Loucy (cell line): Measurements from ENCODE around the gene PPFIA1.

ENCODE experiments used
- H2AFZ ChIP-seq: fragments of 200-600 bp; sonication (generic); 2 replicates; pipeline ENCODE4 v1.6.0; 2016; ENCODE audit warnings: antibody characterized with exemption, mild to moderate bottlenecking, low read length, moderate library complexity
- H3F3A ChIP-seq: fragments of 200-600 bp; 2 replicates; pipeline ENCODE4 v1.6.0; 2016; ENCODE audit warnings: antibody characterized with exemption, low read depth, mild to moderate bottlenecking
- H3K27me3 ChIP-seq: fragments of 200-600 bp; sonication (generic); 2 replicates; pipeline ENCODE4 v1.6.1; 2014; ENCODE audit warnings: low read length, mild to moderate bottlenecking; ENCODE audit not compliant: insufficient read depth, poor library complexity, severe bottlenecking
- H3K36me3 ChIP-seq: fragments of 200-600 bp; sonication (generic); 2 replicates; pipeline ENCODE4 v1.6.1; 2016; ENCODE audit warnings: low read length; ENCODE audit not compliant: insufficient read depth
- H3K4me1 ChIP-seq: fragments of 200-600 bp; sonication (generic); 2 replicates; pipeline ENCODE4 v1.5.1; 2014; ENCODE audit warnings: low read length, mild to moderate bottlenecking; ENCODE audit not compliant: insufficient read depth, poor library complexity, severe bottlenecking
- H3K4me2 ChIP-seq: fragments of 200-600 bp; sonication (generic); 2 replicates; pipeline ENCODE4 v1.6.0; 2014; ENCODE audit warnings: antibody characterized with exemption, low read length, low read depth, mild to moderate bottlenecking; ENCODE audit not compliant: poor library complexity, severe bottlenecking
- H3K4me3 ChIP-seq: fragments of 200-600 bp; sonication (generic); 2 replicates; pipeline ENCODE4 v1.5.1; 2014; ENCODE audit warnings: low read length, mild to moderate bottlenecking, mixed read lengths; ENCODE audit not compliant: poor library complexity, severe bottlenecking
- H3K79me2 ChIP-seq: fragments of 200-600 bp; sonication (generic); 2 replicates; pipeline ENCODE4 v1.6.1; 2014; ENCODE audit warnings: low read length; ENCODE audit not compliant: insufficient read depth
- H3K9ac ChIP-seq: fragments of 200-600 bp; sonication (generic); 2 replicates; pipeline ENCODE4 v1.6.0; 2014; ENCODE audit warnings: mild to moderate bottlenecking, low read depth, low read length, moderate library complexity; ENCODE audit not compliant: poor library complexity, severe bottlenecking
- H3K9me2 ChIP-seq: fragments of 200-600 bp; sonication (generic); replicated peaks from 2 replicates; pipeline ENCODE4 v1.6.1; 2016; ENCODE audit warnings: low read depth, low read length, mixed read lengths
- H3K9me3 ChIP-seq: fragments of 200-600 bp; sonication (generic); 2 replicates; pipeline ENCODE4 v1.6.1; 2014; ENCODE audit warnings: mild to moderate bottlenecking, antibody characterized with exemption, low read length, low read depth; ENCODE audit not compliant: insufficient read depth
- H4K20me1 ChIP-seq: fragments of 200-600 bp; sonication (generic); 2 replicates; pipeline ENCODE4 v1.6.0; 2014; ENCODE audit warnings: antibody characterized with exemption, low read length, mild to moderate bottlenecking; ENCODE audit not compliant: insufficient read depth, poor library complexity, severe bottlenecking
- EZH2phosphoT487 ChIP-seq: fragments of 200-600 bp; IDR thresholded peaks from 2 replicates; pipeline ENCODE4 v1.6.1; 2018; ENCODE audit warnings: antibody characterized with exemption, mild to moderate bottlenecking, moderate library complexity, borderline replicate concordance
- TF ChIP-seq, protein P1 (sequence below): fragments of 200-600 bp; sonication (generic); conservative IDR thresholded peaks from 2 replicates; pipeline ENCODE4 v1.5.1; 2014; ENCODE audit warnings: mild to moderate bottlenecking, antibody characterized with exemption, low read length

Gene PPFIA1

DNA sequence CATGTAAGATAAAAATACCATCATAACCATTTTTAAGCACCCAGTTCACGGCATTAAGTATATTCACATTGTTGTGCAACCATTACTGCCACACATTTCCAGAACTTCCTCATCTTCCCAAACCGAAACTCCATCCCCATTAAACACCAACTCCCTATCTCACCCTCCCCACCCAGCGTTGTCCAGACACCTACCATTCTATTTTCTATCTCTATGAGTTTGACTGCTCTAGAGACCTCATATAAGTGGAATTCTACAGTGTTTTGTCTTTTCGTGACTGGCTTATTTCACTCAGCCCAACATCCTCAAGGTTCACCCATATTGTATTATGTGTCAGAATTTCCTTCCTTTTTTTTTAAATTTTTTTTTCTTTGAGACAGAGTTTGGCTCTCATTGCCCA is 45.2 kb downstream of the PPFIA1 start:
- Histone ChIP-seq H3K4me3 (no peak overlapping the region), H3K4me2 (no peak overlapping the region), H3K79me2 (peaks cover 32% of the 10 kb centered on the region), H3F3A (no peaks in the 10 kb centered on the region), H4K20me1 (peaks cover 6% of the 10 kb centered on the region), H2AFZ (no peak overlapping the region), H3K9ac (no peak overlapping the region), H3K4me1 (no peaks in the 10 kb centered on the region), H3K9me2 (no peaks in the 10 kb centered on the region), H3K9me3 (no peaks in the 10 kb centered on the region), H3K36me3 (peaks cover 15% of the 10 kb centered on the region; the same call in 1 of the 2 replicates), H3K27me3 (no peaks in the 10 kb centered on the region)
- TF ChIP-seq, protein P1, sequence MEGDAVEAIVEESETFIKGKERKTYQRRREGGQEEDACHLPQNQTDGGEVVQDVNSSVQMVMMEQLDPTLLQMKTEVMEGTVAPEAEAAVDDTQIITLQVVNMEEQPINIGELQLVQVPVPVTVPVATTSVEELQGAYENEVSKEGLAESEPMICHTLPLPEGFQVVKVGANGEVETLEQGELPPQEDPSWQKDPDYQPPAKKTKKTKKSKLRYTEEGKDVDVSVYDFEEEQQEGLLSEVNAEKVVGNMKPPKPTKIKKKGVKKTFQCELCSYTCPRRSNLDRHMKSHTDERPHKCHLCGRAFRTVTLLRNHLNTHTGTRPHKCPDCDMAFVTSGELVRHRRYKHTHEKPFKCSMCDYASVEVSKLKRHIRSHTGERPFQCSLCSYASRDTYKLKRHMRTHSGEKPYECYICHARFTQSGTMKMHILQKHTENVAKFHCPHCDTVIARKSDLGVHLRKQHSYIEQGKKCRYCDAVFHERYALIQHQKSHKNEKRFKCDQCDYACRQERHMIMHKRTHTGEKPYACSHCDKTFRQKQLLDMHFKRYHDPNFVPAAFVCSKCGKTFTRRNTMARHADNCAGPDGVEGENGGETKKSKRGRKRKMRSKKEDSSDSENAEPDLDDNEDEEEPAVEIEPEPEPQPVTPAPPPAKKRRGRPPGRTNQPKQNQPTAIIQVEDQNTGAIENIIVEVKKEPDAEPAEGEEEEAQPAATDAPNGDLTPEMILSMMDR = no peak
- TF ChIP-seq EZH2phosphoT487 = no peak

DNA sequence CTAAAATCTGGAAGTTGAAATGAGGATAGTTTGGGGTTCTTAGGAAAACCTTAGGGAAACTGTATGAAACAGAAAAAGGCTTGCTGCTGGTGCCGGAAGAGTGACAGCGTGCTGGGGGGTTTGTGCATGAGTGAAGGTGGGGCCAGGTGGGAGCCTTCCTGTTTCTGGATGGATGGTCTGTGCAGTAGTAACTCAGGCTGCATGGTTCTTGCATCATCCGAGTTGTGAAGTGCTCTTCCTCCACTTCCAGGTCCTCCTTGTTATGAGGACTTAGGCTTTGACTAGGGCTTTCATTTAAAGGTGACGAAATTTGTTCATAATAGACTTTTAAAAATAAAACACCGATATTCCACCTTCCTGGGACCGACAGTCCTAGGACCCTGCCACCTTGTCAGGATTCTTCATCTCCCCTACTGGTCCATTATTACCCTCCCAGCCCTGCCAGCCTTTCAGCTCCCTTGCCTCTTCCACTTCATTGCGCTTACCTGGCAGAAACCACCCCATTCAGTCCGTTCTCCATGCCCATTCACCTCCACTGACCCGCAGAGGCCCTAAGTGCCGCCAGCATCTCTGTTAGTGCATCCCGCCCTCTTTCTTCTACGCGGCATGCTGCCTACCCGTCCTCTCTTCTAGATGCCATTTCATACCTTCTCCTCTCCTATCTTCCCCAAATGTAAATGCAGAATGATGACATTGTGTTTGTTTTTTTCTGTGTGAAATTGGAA is 47.3 kb downstream of the PPFIA1 start:
- Histone ChIP-seq H2AFZ (no peak overlapping the region), H3K4me2 (no peak overlapping the region), H3K27me3 (no peaks in the 10 kb centered on the region), H3K9me3 (no peaks in the 10 kb centered on the region), H3K9ac (no peak overlapping the region), H3K4me3 (no peak overlapping the region), H3K9me2 (no peaks in the 10 kb centered on the region), H4K20me1 (peaks cover 6% of the 10 kb centered on the region), H3F3A (no peaks in the 10 kb centered on the region), H3K36me3 (peaks cover 28% of the 10 kb centered on the region; the same call in 1 of the 2 replicates), H3K4me1 (no peaks in the 10 kb centered on the region), H3K79me2 (peaks cover 19% of the 10 kb centered on the region)
- TF ChIP-seq EZH2phosphoT487 = no peak
- TF ChIP-seq, protein P1 = no peak

DNA sequence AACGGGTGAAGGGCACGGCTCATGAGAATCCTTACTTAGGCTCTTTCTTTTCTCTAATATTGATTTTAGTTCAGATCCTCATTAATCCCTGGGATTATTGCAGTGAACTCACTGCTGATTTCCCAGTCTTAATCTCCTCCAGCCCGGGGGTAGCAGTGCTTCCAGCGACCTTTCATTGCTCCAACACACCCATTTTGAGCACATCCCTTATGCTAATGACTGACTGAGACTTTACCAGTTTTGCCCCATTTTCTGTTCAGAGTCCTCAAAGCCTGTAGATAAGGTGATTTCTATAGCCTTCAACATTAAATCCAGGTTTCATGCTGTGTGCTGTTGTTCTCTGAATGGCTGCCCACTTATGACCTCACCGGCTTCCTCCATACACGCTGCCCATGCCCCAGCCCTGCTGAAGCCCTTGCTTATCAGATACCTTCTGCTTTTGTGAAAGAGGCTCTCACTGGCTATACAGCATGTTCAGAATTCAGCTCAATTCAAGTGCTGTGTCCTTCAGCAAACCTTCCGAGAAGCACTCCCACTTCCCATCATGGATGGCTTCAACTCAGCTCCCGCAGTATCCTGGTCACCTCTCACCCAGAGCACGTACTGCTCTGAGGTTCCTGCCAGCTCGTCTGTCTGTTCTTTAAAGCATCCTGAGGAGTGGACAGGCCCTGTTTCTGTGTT is 49.0 kb downstream of the PPFIA1 start:
- Histone ChIP-seq H3K36me3 (peaks cover 40% of the 10 kb centered on the region; the same call in 1 of the 2 replicates), H3K4me1 (no peaks in the 10 kb centered on the region), H2AFZ (no peak overlapping the region), H4K20me1 (peaks cover 6% of the 10 kb centered on the region), H3K4me2 (no peak overlapping the region), H3F3A (no peaks in the 10 kb centered on the region), H3K9me3 (no peaks in the 10 kb centered on the region), H3K79me2 (peaks cover 17% of the 10 kb centered on the region), H3K9me2 (no peaks in the 10 kb centered on the region), H3K4me3 (no peak overlapping the region), H3K9ac (no peak overlapping the region), H3K27me3 (no peaks in the 10 kb centered on the region)
- no peak for TF ChIP-seq EZH2phosphoT487
- TF ChIP-seq, protein P1 = no peak
